HL-60 (cell line): ENCODE results near the gene CRABP2.

ENCODE experiments used
- POLR2AphosphoS5 ChIP-seq: IDR thresholded peaks from 2 replicates; pipeline ENCODE4 v1.6.1; 2012; ENCODE audit warnings: low read depth
- REST ChIP-seq: IDR thresholded peaks from 2 replicates; pipeline ENCODE4 v1.6.1; 2012; ENCODE audit warnings: low read depth; ENCODE audit not compliant: insufficient replicate concordance

GRCh38 chr1:156667968-156668709 lies 37.2 kb downstream of the CRABP2 start:
- no peak for TF ChIP-seq REST
- no peak for TF ChIP-seq POLR2AphosphoS5
